Stimulated activated CD4-positive, alpha-beta T cell treated with anti-CD3 and anti-CD28 coated beads, Interleukin-2, amount 100 ng/mL, for 24 hours (primary cell): ENCODE measurements around the gene SLC25A25.

Experiments
- DNase-seq, 2 donors: peaks; one replicate each; pipeline ENCODE4 v3.0.0-alpha.2; 2020

SLC25A25 gene

DNA sequence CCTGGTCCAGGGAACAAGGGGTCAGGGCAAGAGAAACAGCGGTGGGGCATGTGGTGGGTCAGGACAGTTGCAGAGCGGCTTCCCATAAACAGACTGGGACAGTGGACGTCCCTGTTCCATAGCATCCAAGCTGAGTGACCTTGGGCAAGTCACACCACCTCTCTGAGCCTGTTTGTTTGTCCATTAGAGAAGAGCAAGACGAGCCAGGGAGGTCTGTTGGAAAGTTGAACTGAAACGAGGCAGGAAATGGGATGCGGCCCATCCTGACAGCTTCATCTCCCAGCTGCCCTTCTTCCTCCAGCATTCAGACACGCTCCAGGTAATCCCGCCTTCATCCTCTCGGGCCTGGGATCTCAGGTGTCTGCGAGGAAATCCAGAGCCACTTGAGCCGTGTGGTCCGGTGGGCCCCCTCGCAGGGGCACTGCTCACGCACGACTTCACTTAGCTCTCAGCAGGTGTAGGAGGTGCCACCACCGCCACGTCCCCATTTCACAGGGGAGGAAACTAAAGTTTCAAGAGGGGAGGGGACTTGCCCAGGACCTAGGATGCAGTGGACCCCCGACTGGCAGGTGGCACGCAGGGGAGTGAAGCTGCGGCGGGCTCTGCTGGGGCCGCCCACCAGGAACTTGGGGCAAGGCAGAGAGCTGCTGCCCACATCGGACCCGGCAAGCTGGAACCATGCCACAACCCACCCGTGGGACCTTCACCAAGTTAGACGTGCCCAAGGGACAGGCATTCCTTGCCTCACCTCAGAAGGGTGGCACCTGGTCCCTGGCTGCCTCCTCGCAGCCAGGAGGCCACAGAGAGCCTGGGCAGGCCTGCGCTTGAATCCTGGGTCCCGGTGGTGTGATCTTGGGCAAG is 46.5 kb downstream of the SLC25A25 start:
- no peak for DNase-seq

DNA sequence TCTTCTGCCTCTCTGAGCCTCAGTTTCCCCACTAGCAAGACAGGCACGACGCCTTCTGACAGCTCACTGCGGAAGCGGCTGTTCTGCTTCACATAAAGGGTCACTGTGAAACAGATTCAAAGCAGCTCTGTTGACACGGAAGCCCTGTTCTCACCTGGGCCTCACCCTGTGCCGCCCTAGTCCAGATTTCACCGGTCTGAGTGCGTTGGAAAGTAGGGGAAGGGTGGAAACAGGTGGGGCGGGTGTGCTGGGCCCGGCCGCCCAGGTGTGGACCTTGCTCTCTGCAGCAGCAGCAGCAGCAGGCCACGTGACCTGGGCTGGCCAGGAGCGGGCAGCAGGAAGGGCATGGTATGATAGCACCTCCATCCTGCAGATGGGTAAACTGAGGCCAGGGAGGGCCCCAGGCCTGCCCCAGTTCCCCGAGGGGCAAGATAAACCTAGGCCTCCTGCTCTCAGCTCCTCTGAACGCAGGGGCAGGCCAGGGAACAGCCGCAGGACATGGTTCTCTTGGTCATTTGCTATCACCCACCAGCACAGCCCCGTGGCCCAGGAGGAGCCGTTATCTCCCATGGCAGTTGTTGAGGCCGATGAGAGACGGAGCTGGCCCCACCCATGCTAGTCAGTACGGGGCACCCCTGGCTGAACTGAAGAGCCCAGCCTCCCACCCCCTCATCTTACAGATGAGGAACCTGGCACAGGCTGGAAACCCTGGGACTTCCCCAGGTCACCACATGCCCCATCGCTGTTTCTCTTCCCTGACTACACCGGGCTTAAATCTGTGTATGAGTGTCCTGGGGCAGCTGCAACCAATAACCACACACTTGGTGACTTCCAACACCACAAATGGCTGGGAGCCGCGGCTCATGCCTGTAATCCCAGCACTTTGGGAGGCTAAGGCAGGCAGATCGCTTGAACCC is 47.4 kb downstream of the SLC25A25 start:
- DNase-seq = no peak

- DNase-seq = no peak
Observed at GRCh38 chr9:128116104-128117083, 48.4 kb downstream of the SLC25A25 start.

- peak; percentile 100 for DNase-seq
Observed at GRCh38 chr9:128117613-128118471, 49.8 kb downstream of the SLC25A25 start.

DNA sequence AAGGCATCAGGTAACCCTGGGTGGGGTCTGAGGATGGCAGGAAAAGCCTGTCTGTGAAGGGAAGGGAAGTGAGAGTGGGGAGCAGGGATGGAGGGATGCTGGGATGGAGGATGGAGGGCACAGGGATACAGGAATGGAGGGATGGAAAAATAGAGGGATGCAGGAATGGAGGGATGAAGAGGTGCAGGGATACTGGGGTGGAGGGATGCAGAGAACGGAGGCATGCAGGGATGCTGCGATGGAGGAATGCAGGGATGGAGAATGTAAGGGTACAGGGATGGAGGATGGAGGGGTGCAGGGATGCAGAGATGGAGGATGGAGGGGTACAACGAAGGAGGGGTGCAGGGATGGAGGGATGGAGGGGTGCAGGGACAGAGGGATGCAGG is 50.4 kb downstream of the SLC25A25 start:
- DNase-seq = no peak

- DNase-seq = no peak
Observed at GRCh38 chr9:128118971-128119665, 51.1 kb downstream of the SLC25A25 start.

- no peak for DNase-seq
Observed at GRCh38 chr9:128120061-128120740, 52.2 kb downstream of the SLC25A25 start.

- DNase-seq = no peak
Observed at GRCh38 chr9:128120741-128121465, 52.9 kb downstream of the SLC25A25 start.

DNA sequence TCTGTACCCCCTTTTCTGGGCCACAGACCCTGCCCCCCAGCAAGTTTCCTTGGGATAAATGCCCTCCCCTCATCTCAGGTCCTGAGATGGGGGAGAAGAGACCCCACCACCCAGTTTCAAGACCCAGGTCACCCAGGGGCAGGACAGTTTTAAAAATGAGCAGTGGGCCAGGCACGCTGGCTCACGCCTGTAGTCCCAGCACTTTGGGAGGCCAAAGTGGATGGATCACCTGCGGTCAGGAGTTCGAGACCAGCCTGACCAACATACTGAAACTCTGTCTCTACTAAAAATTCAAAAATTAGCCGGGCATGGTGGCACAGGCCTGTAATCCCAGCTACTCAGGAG is 53.4 kb downstream of the SLC25A25 start:
- no peak for DNase-seq

GRCh38 chr9:128121924-128122808 is 54.1 kb downstream of the SLC25A25 start:
- DNase-seq = no peak

DNA sequence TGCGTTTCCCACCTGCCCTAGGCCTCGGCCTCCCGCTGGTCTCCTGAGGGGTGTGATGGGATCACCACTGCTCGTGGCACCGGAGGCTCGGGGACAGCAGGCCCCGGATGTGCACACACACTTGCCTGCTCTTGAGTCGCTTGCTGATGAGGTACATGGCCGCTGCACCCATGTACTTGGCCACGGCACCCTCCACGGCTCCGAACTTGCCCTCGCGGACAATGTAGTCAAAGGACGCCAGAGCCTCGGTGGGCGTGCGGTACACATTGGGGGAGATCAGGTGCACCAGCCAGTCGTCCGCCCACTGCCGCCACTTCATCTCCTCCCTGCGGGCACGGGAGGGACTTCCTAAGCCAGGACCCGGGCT is 54.8 kb downstream of the SLC25A25 start:
- DNase-seq = no peak

DNA sequence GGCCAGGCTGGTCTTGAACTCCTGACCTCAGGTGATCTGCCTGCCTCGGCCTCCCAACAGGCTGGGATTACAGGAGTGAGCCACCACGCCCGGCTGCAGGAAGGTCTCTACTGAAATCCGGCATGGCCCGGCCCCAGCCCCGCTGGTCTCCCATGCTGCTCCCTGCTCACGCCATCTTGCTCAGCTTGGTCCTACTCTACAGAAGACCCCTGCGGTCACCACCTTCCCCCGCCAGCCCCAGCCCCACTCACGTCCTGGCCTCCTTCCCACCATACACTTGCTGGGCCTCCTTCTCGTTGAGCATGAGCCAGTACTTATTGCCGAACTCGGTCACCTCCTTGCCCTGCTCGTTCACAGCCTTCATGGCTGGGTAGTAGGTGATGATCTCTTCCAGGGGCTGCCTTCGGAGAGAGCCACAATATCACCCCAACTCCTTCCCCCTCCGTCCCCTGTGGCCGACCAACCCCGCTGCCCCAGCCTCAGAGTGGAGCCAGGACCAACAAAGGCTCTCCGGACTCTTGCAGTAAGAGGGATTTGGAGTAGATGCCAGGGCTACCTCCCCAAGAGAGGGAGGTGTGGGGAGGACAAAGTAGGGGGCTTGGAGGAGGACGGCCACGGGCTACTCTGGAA is 55.5 kb downstream of the SLC25A25 start:
- DNase-seq = no peak

DNA sequence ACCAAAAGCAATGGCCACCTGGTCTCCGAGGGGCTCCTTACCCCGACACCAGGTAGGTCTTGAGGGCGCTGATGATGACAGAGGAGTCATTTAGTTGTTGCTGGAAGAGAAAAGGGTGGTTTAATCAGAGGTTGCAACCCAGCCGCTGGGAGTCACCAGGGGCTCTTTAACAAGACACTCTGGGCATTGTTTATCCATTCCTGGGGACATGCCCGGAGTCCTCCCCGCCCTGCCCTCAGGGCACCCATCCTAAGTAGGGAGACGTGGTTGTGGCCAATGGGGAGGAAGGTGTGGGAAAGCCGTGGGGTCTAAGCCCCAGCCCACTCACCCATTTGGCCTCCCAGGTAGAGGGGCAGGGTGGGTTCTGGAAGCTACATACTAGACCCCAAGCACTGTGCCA is 56.4 kb downstream of the SLC25A25 start:
- DNase-seq = no peak

- DNase-seq = peak; percentile 54 to 63
Observed at GRCh38 chr9:128124873-128125579, 57.0 kb downstream of the SLC25A25 start.

DNA sequence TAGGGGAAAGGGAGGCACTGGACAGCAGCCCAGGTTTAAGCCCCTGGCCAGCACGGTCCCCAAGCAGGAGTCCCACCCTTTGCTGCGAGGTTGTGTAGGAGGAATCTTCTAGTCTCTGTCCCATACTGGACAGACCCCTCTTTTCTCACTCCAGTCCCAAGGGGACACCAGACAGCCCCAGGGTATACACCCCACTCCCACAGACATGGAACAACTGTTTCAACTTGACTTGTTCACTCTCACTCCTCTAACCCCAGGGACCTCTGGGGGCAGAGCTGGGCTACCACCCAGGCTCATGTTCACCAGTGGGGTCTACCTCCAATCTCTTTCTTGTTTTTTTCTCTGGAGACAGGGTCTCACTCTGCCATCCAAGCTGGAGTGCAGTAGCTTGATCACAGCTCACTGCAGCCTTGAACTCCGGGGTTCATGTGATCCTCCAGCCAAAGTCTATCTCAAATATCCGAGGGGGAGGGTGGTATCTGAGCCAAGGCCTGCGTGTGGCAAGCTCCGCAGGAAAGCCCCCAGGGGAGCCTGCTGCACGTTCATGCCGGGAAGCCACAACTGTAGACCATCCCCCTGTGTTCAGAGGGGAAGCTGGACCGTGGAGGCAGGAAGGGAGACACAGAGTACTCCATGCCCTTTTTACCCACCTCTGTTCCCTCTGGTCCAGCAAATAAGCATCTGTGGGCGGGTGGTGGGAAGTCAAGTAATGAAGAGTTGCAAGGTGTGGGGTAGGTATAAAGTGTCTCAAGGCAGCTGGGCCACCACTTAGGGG is 57.7 kb downstream of the SLC25A25 start:
- no peak for DNase-seq

GRCh38 chr9:128127568-128127989 is 59.5 kb downstream of the SLC25A25 start, which contains the start of gene PTGES2:
PTGES2 (minus strand) TSS chr9:128127729; CDS start chr9:128127717, 12 bp downstream.
- DNase-seq = peak; percentile 82 to 85
